SIG-M5 treated with dmso at 0.1 percent for 504 hours (cell line): Measurements from ENCODE around the gene SH2D7.
A peak's percentile ranks its signal among the peaks of the same experiment; 100 is the strongest.
"Not testable (repeated sequence)": the region's sequence is repeated elsewhere in the genome, so short reads cannot be mapped to it uniquely, and the experiment has no call there.

ENCODE experiments used
- DNase-seq: peaks from one replicate; lab custom pipeline; 2025; ENCODE audit not compliant: unreplicated experiment; lab: John Stamatoyannopoulos, UW

The SH2D7 gene

DNA sequence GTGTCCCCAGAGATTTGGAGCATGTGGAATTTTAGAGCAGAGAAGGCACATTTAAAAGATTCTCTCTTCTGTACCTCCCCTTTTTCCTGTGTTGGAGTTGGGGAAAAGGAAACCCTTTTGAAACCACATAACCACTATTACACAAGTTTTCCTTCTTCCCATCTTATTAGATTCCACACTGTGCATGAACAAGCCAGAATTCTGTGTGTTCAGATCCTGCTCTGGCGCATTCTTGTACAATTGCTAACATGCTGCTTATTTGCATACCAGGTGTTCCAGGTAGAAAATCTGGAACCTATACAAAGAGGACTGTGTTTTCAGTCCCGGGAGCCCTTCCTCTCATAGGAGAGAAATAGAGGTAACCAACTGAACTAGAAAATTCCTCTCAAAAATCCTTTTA is 41.4 kb downstream of the SH2D7 start:
- no peak for DNase-seq

DNA sequence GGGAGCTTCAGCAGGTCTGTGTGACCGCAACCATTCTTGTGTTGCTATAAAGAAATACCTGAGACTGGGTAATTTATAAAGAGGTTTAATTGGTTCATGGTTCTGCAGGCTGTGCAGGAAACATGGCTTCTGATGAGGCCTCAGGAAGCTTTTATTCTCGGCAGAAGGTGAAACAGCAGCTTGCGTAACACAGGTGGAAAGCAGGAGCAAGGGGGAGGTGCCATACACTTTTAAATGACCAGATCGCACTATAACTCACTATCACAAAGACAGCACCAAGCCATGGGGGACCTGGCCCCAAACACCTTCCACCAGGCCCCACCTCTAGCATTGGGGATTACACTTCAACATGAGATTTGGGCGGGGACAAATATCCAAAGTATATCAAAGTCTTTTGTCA is 47.2 kb downstream of the SH2D7 start:
- DNase-seq = no peak

DNA sequence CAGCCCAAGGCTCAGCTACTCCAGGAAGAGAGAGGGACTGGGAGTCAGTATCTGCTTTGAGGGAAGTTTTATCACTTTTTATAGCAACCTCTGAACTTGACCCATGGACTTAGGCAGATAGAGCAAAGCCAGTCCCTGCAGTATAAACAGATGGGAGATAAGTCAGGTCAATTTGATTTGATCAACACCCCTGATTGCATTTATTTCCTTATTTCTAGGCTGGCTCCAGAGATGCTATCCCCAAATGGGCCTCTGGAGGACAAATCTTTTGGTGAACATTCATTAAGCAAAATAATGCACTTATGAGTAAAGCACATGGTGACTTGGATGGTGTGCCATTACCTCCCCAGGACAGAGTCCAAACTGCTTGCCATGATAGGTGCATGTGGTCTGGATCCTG is 47.9 kb downstream of the SH2D7 start:
- no peak for DNase-seq

DNA sequence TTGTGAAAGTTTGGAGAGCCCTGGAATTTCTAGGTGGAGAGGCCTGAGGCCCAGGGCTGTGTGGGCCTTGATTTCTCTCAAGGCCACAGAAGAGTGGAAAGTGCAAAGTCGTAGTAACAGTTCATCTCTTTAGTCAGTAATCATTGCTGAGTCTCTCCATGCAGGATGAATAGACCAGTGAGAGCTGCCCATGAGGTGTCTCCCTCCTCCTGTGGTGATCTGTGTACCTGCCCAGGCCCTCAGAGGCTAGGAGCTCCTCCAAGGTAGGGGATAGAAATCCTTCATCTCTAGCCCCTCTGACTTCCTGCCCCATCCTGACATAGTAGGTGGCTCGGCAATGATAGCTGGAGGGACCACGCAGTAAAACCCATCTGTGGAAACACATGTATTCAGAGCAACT is 50.0 kb downstream of the SH2D7 start:
- DNase-seq = no peak

DNA sequence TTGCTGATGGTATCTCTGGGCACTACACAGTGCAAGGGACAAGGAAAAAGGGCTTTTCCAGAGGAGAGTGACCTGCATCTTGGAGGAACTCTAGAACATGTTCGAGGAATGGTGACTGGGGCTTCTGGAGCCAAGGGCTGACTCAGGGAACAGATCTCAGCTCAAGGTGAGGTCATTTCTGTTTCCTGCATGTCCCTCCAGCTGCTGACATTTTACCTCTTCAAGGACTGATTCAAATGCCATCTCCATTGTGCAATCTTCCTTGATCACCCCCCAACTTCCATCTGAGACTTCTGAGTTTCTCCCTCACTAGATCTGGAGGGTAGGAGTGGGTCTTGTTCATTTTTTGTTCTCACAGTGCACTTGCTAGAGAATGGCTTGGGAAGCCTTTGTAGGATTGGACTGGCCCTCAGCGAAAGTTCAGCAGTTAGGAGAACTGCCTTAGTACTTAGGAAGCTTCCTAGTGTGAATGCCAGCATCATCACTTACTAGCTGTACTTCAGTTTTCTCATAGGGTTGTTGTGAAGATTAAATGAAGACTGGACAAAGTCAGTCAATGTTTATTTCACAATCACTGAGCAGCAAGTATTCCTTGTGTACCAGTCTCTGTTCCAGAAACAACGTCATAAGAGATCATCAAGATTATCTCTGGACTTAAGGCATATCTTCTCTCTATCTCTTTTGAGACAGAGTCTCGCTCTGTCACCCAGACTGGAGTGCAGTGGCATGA is 54.2 kb downstream of the SH2D7 start:
- no peak for DNase-seq

DNA sequence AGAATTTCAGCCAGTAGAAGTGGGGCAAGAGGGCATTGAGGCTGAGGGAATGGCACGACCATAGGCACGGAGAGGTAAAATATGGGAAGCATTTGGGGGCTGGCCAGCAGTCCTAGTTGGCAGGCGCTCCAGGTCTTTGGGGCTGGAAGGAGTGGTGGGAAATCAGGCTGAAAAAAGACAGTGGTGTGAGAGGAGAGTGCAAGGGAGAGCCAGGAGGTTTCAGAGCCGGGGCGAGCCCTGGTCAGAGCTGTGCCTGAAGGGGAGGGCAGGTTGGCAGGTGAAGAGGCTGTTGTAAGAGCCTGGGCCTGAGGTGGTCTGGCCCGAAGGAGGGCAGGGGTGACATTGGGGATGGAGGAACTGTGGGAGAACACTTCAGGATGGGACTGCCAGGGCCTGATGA is 55.2 kb downstream of the SH2D7 start:
- no peak for DNase-seq

DNA sequence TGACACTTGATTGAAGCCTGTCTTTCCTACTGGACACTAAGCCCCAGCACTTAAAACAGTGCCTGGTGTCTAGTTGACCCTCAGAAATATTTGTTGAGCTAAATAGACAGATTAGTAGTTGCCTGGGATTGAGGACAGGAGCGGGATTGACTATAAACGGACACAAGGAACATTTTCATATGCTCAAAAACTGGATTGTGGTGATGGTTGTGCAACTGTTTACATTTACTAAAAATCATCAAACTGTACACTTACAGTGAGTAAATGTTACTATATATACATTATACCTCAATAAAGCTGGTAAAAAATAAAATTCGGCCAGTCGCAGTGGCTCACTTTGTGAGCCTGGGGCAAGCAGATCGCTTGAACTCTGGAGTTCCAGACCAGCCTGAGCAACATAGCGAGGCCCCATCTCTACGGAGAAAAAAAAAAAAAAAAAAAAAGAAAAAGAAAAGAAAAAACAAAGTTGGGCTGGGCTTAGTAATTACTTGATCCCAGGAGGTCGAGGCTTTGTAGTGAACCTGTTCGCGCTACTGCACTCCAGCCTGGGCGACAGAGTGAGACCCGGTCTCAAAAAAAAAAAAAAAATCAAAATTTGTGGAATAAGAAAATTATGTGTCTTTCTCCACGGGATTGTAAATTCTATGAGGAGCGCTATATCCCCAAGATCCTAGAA is 56.2 kb downstream of the SH2D7 start:
- DNase-seq = no peak

DNA sequence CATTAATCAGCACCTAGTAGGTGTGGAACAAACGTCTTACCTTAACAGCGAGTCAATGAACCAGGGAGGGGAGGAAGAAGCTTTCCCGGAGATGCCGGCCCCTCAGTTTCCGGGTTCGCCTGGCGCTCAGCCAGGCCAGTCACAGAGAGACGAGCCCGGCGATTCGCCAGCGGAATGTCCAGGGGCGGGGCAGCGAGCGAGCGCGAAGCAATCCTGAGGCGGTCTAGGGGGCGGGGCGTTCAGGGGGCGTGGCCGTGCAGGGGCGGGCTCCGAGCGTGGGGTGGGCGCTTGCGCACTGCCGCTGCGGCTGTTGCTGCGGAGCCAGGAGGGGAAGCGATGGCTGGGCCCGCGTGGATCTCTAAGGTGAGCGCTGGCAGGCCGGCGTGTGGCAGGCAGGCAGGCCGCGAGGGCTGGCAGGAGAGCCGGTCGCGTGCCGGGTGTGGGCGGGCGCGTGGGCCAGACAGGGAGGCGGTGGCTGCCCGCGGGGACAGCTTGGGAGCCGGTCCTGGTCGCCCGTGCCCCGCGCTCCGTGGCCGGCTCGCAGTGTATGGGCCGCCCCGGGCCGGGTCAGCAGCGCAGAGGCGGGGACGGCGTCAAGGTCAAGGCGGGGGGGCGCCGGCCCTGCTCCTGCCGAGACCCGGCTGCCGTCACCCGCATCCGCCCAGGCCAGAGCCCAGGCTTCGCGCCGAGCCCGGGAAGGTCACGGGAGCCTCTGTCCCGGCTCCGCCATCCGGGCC is 56.9 kb downstream of the SH2D7 start, which contains the start of gene IDH3A:
Gene IDH3A (plus strand): TSS at position 295 of the 737 bp plus-strand sequence. CDS start 42 bp downstream, at position 337.
- DNase-seq = peak; percentile 91

DNA sequence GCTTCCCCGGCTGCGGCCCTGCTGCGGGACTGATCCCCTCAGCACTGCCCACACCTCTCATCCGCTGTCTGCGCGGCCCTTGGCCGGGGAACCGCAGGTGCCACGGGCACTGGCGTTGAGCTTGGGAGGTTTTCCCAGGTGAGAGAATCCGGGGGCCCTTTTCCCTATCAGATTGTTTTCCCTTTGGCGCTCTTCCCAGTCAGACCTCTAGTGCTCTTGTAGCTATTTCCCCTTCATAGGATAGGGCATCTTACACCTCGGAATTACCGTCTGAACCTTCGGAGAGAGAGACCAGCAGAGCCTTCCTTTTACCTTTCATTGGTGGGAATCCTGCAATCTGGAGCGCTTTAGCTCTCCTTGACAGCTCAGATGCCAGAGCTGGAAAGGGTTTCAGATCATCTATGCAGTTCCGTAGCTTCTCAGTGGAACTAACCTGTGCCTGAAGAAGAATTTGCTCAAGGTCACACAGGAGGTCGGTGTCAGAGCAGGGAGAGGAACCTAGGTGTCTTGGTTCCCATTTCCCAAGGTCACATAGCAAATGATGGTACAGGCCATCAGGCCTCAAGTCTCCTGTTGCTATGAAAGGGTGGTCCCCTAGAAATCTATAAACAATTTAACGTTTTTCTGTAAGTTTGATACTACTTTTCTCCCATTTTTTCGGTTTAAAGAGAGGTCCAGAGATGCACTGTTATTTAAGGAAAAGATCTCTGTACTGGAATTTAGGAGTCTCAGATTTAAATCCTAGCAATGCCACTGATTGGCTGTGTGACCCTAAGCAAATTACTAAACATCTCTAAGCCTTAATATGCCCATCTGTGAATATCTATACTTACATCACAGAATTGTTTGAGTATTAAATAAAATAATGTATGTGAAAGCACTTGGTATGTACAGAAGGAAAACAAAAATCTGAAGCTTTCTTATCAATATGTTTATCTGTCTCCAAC is 57.7 kb downstream of the SH2D7 start:
- no peak for DNase-seq

DNA sequence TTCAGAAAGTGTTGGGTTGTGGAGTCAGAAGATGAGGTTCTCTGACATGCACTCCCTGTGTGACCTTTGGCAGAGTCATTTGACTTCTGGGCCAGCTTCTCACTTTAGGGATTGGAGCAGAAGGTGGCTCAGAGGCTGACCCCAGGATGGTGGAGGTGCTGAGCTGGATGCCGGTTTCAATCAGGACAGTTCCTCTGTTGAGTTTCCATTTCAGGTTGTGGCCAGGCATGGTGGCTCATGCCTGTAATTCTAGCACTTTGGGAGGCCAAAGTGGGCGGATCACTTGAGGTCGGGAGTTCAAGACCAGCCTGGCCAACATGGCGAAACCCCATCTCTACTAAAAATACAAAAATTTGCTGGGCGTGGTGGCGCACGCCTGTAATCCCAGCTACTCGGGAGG is 58.7 kb downstream of the SH2D7 start:
- DNase-seq = not testable (repeated sequence)
